Activated CD4-positive, alpha-beta T cell treated with anti-CD3 and anti-CD28 coated beads, Interleukin-2, Interleukin-4, amounts not matched to agents 100 ng/mL and 50 ng/mL, durations not matched to agents 16 hours and 8 hours (primary cell): ENCODE data around the gene TNS3.

ENCODE experiments used
- DNase-seq: peaks from one replicate; pipeline ENCODE4 v3.0.0-alpha.2; 2020; ENCODE audit warnings: low spot score

The TNS3 gene

DNA sequence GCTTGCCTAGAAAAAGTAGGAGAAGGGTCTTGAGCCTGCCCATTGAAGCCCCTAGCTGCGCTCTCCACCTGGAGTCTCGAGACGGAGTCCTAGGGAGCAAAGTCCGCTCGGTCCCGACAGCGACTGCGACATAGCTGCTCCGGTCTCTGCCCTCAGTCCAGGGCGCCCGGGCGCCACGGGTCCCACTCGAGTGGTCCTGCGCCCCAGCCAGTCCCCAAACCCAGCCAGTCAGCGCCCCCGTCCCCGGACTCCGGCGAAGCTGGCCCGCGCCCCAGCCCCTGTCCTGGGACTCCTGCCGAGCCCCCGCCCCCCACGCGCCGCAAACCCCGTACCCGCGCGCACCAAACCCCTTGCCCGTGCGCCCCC is 490 bp downstream of the TNS3 start:
- no peak for DNase-seq

GRCh38 chr7:47580811-47581331 is 1.0 kb downstream of the TNS3 start:
- DNase-seq: no peak

- DNase-seq: no peak
These were observed 1.7 kb downstream of the TNS3 start for GRCh38 chr7:47580175-47580706.

- no peak for DNase-seq
These were observed 2.5 kb downstream of the TNS3 start for GRCh38 chr7:47579458-47579857.

GRCh38 chr7:47578579-47579270 is 3.2 kb downstream of the TNS3 start:
- DNase-seq: no peak

GRCh38 chr7:47577321-47577919 is 4.5 kb downstream of the TNS3 start:
- DNase-seq: no peak

DNA sequence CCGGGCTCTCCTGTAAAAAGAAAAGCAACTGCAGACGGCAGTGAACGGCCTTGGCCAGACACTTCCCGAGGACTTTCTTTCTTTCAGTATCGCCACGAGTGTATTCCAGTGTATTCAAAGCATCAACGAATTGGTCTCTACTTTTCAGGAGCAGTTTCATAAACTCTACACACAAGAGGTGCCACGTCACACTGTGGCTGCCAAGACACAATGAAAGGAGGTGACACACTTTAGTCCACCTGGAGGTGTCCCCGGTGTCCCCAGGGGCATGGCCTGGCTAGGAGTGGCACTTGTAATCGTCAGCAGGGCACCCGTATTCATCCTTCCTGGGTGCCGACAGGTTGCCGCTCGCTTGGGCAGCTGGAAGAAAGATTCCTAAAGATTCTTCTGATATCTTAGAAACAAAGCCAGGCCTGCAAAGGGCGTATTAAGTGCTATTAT is 5.0 kb downstream of the TNS3 start:
- DNase-seq: no peak

- DNase-seq: no peak
These were observed 5.7 kb downstream of the TNS3 start for GRCh38 chr7:47576031-47576865.

DNA sequence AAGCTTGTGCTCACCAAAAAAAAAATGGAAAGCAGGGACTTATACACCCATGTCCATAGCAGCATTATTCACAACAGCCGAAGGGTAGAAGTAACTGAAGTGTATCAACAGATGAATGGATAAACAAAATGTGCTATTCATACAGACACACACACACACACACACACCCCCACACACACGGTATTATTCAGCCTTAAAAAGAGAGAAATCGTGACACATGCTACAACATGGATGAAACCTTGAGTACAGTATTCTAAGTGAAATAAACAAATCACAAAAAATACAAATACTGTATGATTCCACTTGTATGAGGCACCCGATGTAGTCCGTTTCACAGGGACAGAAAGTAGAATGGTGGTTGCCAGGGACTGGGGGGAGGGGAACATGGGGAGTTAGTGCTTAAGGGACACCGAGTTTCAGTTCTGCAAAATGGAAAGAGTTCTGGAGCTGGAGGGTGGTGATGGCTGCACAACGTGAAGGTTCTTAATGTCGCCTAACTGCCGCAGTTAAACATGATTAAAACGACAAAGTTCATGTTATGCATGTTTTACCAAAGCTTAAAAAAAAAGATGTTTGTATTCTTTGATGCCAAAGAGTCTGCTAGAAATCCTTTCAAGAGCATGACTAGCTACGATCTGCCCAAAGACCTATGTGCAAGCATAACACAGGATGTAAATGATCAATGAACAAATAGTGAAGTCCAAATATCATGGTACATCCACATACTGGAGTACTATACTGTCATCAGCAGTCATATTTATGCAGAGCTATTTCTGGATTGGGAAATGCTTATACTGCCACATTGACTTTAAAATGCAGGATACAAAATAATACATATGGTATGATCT is 7.2 kb downstream of the TNS3 start:
- DNase-seq: no peak

- no peak for DNase-seq
These were observed 8.0 kb downstream of the TNS3 start for GRCh38 chr7:47573758-47574481.

DNA sequence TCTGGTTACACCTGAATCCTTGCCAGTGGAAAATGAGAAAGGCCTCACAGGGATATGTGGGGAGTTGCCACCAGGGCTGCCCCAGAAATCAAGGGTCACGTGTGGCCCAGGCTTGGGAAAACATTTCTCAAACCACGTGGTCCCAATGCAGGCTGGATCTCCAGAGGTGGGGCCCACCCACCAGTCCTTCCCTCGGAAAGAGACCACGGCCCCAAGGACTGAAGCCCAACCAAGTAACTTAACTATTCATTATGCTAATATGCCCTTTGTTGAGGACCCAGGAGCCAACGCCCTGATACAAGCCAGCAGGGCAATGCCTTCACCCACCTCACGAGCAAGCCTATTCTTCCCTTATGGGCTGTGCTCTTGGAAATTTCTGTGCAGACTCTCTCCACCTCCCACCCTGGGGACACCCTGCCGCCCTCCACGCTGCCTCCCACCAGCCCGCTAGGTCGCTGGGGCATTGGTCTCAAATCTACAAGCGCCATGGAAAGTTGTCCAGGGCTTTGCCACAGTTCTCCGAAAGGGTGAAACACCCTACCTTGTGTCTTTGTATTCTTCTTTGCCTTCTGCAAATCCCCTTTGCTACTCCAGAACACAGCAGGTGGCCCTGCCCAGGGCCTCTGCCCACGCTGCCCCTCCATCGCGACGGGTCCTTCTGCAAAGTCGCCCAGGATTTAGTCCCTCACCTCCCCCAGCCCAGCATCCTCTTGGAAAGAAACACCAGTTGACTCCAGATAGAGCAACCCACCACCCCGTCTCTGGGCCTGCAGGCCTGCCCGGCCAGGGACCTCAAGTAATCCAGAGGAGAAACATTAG is 8.8 kb downstream of the TNS3 start:
- DNase-seq: no peak

GRCh38 chr7:47572094-47572445 is 9.8 kb downstream of the TNS3 start:
- DNase-seq: no peak

- DNase-seq: no peak
These were observed 10.4 kb downstream of the TNS3 start for GRCh38 chr7:47571331-47572093.

- no peak for DNase-seq
These were observed 11.3 kb downstream of the TNS3 start for GRCh38 chr7:47570649-47571050.

DNA sequence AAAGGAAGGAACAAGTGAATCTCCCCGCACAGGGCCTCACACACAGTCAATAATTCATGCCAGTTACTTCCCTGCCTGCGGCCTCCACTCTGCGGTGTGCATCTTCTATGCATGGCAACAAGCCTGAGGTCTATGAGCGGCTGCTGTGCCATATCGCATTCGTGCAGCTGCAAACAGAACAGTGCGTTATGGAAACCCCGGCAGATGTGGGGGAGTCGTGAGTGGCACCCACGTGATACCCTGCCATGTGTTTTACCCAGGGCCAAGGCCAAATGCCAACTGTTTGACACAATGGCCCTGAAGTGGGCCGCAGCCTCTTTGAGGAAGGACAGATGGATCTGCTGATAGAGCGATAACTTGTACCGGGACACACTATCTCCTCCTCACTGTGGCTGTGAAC is 13.4 kb downstream of the TNS3 start:
- DNase-seq: no peak

DNA sequence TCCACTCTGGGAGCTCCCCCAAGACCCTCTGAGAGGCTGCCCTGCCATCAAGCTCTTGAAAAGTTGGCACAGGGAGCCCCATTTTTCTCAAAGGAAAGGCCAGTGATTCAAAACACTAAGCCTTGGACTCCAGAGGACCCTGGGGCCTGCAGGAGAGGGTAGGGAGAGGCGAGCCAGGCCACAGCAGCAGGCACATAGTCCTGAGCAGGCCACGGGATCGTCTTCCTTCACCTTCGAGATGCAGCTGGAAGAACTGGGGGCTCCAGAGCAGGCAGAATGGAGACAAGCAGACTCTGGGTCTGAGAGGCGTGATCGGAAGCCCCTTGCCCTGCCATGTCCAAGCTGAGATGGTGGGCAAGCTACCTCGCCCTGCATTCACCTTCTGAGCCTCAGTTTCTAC is 13.9 kb downstream of the TNS3 start:
- DNase-seq: no peak

GRCh38 chr7:47565640-47566250 is 16.2 kb downstream of the TNS3 start:
- DNase-seq: no peak

DNA sequence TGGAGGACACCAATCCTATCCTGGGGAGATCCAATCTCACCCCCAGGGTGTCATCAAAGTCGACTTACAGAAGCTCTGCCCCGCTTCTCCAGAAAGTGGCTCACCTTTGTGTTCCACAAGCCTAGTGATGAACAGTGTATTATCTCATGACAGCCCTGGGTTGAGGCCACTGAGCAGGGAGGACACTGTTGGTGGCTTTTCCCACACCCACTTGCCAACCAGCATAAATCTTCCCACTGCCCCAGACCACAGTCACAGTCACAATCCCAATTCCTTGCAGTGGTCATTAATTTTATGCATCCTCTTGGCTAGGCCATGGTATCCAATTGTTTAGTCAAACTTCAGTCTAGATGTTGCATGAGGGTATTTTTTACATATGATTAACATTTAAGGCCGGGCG is 18.4 kb downstream of the TNS3 start:
- no peak for DNase-seq
